Bronchial epithelial cell (primary cell): ENCODE data around the gene NAA40. TPM values are rescaled to one million over a fixed set of nuclear protein-coding genes. Genes with fewer than 3 reads are reported as not detected.

Experiments used
- DNase-seq: peaks from one replicate; pipeline ENCODE4 v3.0.0-alpha.2; 2010; ENCODE audit warnings: low read depth
- FAIRE-seq: peaks from 2 replicates; lab custom pipeline; 2011; peaks lifted over from hg19 to GRCh38; lab: Jason Lieb, UNC
- H3K27me3 ChIP-seq: 2 replicates; pipeline ENCODE4 v1.5.1; 2011; ENCODE audit warnings: low read length; ENCODE audit not compliant: control insufficient read depth, insufficient read depth
- H3K36me3 ChIP-seq: 2 replicates; pipeline ENCODE4 v1.5.1; 2011; ENCODE audit warnings: low read length; ENCODE audit not compliant: control insufficient read depth, insufficient read depth
- H3K4me3 ChIP-seq: 2 replicates; pipeline ENCODE4 v1.5.1; 2011; ENCODE audit warnings: mild to moderate bottlenecking, low read depth, low read length, control low read depth
- total RNA-seq: library from RNA; depleted of rRNA; stranded (reverse); fragments of >200 nt; gene quantifications from 2 replicates; pipeline ENCODE4 v1.2.1, GENCODE V29; 2014
- TF ChIP-seq, protein P1 (sequence below): IDR thresholded peaks from 2 replicates; pipeline ENCODE4 v1.5.1; 2011; ENCODE audit warnings: mild to moderate bottlenecking, moderate library complexity, low read length, control low read depth, inconsistent platforms; ENCODE audit not compliant: insufficient read depth, severe bottlenecking

NAA40 gene
- total RNA-seq, 1 donor from 2014 or later, result 4.5 TPM

DNA sequence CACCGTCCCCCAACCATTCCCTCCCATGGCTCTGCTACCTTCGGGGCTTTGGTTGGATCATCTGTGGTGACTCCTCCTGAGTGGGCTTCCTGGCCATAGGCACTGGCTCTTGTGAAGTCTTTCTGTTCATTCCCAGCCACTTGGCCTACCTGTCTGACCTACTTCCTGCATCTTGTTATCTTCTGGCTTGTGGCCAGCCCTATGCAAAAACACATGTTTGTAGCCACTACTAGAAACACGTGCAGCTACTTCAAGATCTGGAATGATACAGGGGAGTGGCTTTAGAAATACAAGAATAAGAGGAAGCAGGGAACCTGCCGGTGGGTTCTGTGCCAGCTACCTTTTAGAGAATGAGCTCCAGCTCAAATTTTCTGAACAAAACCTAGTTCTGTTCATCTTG lies 42.7 kb upstream of the NAA40 start:
- TF ChIP-seq, protein P1, sequence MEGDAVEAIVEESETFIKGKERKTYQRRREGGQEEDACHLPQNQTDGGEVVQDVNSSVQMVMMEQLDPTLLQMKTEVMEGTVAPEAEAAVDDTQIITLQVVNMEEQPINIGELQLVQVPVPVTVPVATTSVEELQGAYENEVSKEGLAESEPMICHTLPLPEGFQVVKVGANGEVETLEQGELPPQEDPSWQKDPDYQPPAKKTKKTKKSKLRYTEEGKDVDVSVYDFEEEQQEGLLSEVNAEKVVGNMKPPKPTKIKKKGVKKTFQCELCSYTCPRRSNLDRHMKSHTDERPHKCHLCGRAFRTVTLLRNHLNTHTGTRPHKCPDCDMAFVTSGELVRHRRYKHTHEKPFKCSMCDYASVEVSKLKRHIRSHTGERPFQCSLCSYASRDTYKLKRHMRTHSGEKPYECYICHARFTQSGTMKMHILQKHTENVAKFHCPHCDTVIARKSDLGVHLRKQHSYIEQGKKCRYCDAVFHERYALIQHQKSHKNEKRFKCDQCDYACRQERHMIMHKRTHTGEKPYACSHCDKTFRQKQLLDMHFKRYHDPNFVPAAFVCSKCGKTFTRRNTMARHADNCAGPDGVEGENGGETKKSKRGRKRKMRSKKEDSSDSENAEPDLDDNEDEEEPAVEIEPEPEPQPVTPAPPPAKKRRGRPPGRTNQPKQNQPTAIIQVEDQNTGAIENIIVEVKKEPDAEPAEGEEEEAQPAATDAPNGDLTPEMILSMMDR, result no peak
- Histone ChIP-seq H3K36me3 (peaks cover 45% of the 10 kb centered on the region), H3K4me3 (no peak overlapping the region), H3K27me3 (no peaks in the 10 kb centered on the region)
- FAIRE-seq, result no peak
- DNase-seq, result no peak

DNA sequence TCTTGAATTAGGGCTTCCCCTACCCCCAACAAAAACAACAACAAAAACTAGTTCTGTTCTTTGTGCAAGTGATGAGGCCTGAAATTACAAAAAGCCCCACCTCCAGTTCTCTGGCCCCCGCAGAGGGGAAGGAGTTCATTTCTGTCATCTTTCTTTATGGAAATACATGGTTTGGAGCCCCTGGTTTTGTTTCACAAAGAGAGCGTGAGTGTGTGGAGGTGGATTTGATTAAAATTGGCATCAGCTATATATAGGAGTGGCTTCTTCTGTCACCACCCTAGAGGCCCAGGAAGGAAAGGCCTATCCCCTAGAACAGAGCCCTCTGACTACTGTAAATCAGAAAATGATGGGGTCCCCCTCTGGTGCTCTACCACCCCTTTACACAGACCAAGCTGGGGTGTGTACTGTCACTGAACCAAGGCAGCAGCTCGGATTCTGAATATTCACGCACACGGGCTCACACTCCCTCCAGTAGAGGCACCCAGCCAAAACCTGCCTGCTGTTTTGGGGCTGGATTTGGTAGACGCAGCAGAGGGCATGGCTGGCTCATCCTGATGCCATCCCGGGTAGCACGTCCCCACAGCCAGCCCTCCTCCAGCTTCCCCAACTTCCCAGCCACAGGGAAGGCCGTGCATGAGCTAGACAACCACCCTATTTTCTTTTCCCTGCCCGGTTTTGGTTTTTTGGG lies 41.2 kb upstream of the NAA40 start:
- FAIRE-seq (no peak), DNase-seq (no peak)
- H3K4me3 ChIP-seq, result no peak overlapping the region
- H3K36me3 ChIP-seq, result peaks cover 50% of the 10 kb centered on the region
- TF ChIP-seq, protein P1, result no peak
- no peaks in the 10 kb centered on the region for H3K27me3 ChIP-seq

DNA sequence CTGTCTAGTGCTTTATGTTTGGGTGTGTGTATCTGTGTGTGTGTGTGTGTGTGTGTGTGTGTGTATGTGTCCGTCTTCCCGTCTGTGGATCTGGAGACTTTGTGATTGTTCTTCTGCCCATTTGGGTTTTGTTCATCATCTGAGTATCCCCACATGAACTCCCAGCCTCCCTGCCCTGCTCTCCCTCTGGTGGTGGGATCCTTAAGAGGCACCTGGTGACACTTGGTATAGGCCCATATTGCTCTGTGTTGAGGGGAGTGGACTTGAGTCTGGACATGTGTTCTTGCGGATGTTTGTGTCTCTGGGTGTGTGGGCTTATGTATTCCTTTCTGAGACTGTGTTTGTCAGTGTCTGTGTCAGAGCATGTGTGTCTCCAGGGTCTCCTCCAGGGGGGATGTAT lies 37.1 kb upstream of the NAA40 start:
- DNase-seq (no peak), FAIRE-seq (peak; percentile 18)
- Histone ChIP-seq H3K4me3 (no peak overlapping the region), H3K36me3 (peaks cover 59% of the 10 kb centered on the region), H3K27me3 (no peaks in the 10 kb centered on the region)
- TF ChIP-seq, protein P1, result peak; percentile 34

DNA sequence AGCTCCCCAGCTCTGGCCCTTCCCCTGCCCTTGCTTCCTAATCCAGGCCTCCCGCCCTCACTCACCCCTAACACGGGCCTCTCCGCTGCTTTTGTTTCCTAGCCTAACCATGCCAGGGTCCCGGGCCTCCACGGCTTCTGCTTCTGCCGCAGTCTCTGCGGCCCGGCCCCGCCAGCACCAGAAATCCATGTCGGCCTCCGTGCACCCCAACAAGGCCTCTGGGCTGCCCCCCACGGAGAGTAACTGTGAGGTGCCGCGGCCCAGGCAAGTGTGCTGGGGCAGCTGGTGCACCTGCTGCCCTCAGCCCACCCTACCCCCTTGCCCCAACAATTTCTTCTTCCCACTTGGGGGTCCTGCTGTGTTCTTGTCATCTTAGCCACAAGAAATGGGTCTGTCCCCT lies 34.9 kb upstream of the NAA40 start:
- TF ChIP-seq, protein P1, result no peak
- no peak for DNase-seq
- no peaks in the 10 kb centered on the region for H3K27me3 ChIP-seq
- no peak overlapping the region for H3K4me3 ChIP-seq
- peaks cover 66% of the 10 kb centered on the region for H3K36me3 ChIP-seq
- no peak for FAIRE-seq

- no peak for FAIRE-seq
- TF ChIP-seq, protein P1, result no peak
- H3K4me3 ChIP-seq, result no peak overlapping the region
- no peak for DNase-seq
- peaks cover 62% of the 10 kb centered on the region for H3K36me3 ChIP-seq
- H3K27me3 ChIP-seq, result no peaks in the 10 kb centered on the region
These were observed 34.1 kb upstream of the NAA40 start for GRCh38 chr11:63904743-63905142.

- Histone ChIP-seq H3K27me3 (no peaks in the 10 kb centered on the region), H3K4me3 (no peak overlapping the region), H3K36me3 (peaks cover 58% of the 10 kb centered on the region)
- DNase-seq (no peak), FAIRE-seq (no peak)
- TF ChIP-seq, protein P1, result no peak
These were observed 33.6 kb upstream of the NAA40 start for GRCh38 chr11:63905179-63905578.
